ENCODE results near the gene IGSF22.

- TF ChIP-seq POLR2A (IDR thresholded peaks at IDR 0.05; ENCODE audit: low read depth) (no peak), CTCF (IDR thresholded peaks at IDR 0.05) (no peak), EP300 (IDR thresholded peaks at IDR 0.05) (no peak)
Observed at GRCh38 chr11:18757811-18758210, 31.8 kb upstream of the IGSF22 start.
